HCT116 (cell line): ENCODE measurements around the gene TRPM4. TPM values are rescaled to one million over a fixed set of nuclear protein-coding genes. Genes with fewer than 3 reads are reported as not detected.
A peak's percentile ranks its signal among the peaks of the same experiment; 100 is the strongest.

ENCODE experiments used
- ATAC-seq: fragments of 200-7000 bp; cut with Tn5 transposase; 2 replicates; pipeline ENCODE4 v1.9.1; 2020; ENCODE audit warnings: mild to moderate bottlenecking, moderate library complexity
- BruUV-seq: library from RNA; stranded (reverse); fragments of 400-500 nt; replicated peaks from 2 replicates; lab custom pipeline; 2021; lab: Mats Ljungman, UMichigan
- CTCF ChIA-PET: fragments of 300-600 bp; sonication (Branson Sonifier 250); formaldehyde crosslinking; loops from one replicate; lab custom pipeline; 2021; ENCODE audit warnings: antibody characterized with exemption; lab: Charles Lee
- POLR2A ChIA-PET: fragments of 300-600, 350-600 bp; sonication (Branson Sonifier 250); formaldehyde crosslinking; loops from one replicate; lab custom pipeline; 2021; ENCODE audit warnings: antibody characterized with exemption; lab: Charles Lee
- RAD21 ChIA-PET, 2 experiments: fragments of 300-600 bp; sonication (Branson Sonifier 250); formaldehyde crosslinking; loops; one replicate each; lab custom pipeline; 2023; ENCODE audit warnings: low total read pairs in 2 of 2; ENCODE audit not compliant: uncharacterized antibody in 2 of 2, unreplicated experiment in 2 of 2, low non-redundant PET in 1 of 2; lab: Charles Lee
- DNase-seq: peaks from one replicate; pipeline ENCODE4 v3.0.0-alpha.2; 2010; ENCODE audit warnings: low read depth, low spot score
- H2AFZ ChIP-seq: fragments of 200-600 bp; shearing (Covaris generic), sonication (generic); 2 replicates; pipeline ENCODE4 v1.6.1; 2017; ENCODE audit warnings: low read depth, mixed run types, mixed read lengths, antibody characterized with exemption, low read length; ENCODE audit not compliant: poor library complexity, severe bottlenecking
- H3K27ac ChIP-seq: 2 replicates; pipeline ENCODE4 v1.5.1; 2012; ENCODE audit warnings: low read depth, low read length
- H3K27me3 ChIP-seq: fragments of 200-600 bp; sonication (generic); 2 replicates; pipeline ENCODE4 v1.6.1; 2016; ENCODE audit warnings: mixed run types, low read length, mixed read lengths; ENCODE audit not compliant: insufficient read depth
- H3K36me3 ChIP-seq, 2 experiments: fragments of 200-500 bp in 1 of 2; fragments of 200-600 bp in 1 of 2; sonication (Bioruptor generic) in 1 of 2; sonication (generic) in 1 of 2; 2 replicates each; pipeline versions ENCODE4 v1.5.1 to v1.6.1; 2014 to 2016; ENCODE audit warnings: low read length in 2 of 2, inconsistent platforms in 1 of 2, mixed read lengths in 1 of 2, mixed run types in 1 of 2; ENCODE audit not compliant: insufficient read depth in 2 of 2, control insufficient read depth in 1 of 2
- H3K4me1 ChIP-seq, 2 experiments: fragments of 200-600 bp in 1 of 2; sonication (generic) in 1 of 2; 2 replicates each; pipeline versions ENCODE4 v1.5.1 to v1.6.1; 2012 to 2017; ENCODE audit warnings: low read length in 2 of 2, inconsistent platforms in 1 of 2, mild to moderate bottlenecking in 1 of 2, mixed read lengths in 1 of 2, mixed run types in 1 of 2, moderate library complexity in 1 of 2; ENCODE audit not compliant: insufficient read depth in 2 of 2, control insufficient read depth in 1 of 2
- H3K4me2 ChIP-seq: fragments of 200-600 bp; sonication (generic); 2 replicates; pipeline ENCODE4 v1.6.1; 2017; ENCODE audit warnings: mixed run types, low read length, mixed read lengths
- H3K4me3 ChIP-seq, 2 experiments: fragments of 200-600 bp in 1 of 2; sonication (generic) in 1 of 2; replicated peaks in 1 of 2; 2 replicates each; pipeline ENCODE4 v1.5.1; 2011 to 2016; ENCODE audit warnings: low read length in 2 of 2, control low read depth in 1 of 2, low read depth in 1 of 2, mild to moderate bottlenecking in 1 of 2, mixed read lengths in 1 of 2, mixed run types in 1 of 2
- H3K79me2 ChIP-seq: fragments of 200-600 bp; sonication (generic); 2 replicates; pipeline ENCODE4 v1.6.1; 2017; ENCODE audit warnings: mild to moderate bottlenecking, mixed run types, low read length, moderate library complexity, mixed read lengths; ENCODE audit not compliant: insufficient read depth
- H3K9ac ChIP-seq: fragments of 200-600 bp; sonication (generic); 2 replicates; pipeline ENCODE4 v1.6.1; 2016; ENCODE audit warnings: low read length, mixed read lengths
- H3K9me2 ChIP-seq: fragments of 200-600 bp; sonication (generic), shearing (Covaris generic); 2 replicates; pipeline ENCODE4 v1.6.1; 2017; ENCODE audit warnings: mixed run types, mild to moderate bottlenecking, moderate library complexity; ENCODE audit not compliant: insufficient read depth
- H3K9me3 ChIP-seq, 2 experiments: fragments of 200-500 bp in 1 of 2; fragments of 200-600 bp in 1 of 2; sonication (Bioruptor generic) in 1 of 2; sonication (generic) in 1 of 2; 2 replicates each; pipeline ENCODE4 v1.6.1; 2014 to 2017; ENCODE audit warnings: low read length in 2 of 2, mixed read lengths in 2 of 2, inconsistent platforms in 1 of 2, low read depth in 1 of 2, mild to moderate bottlenecking in 1 of 2, mixed run types in 1 of 2, moderate library complexity in 1 of 2; ENCODE audit not compliant: control insufficient read depth in 1 of 2, insufficient read depth in 1 of 2
- H4K20me1 ChIP-seq: fragments of 200-600 bp; sonication (generic), shearing (Covaris generic); 2 replicates; pipeline ENCODE4 v1.6.1; 2017; ENCODE audit warnings: mixed run types, mild to moderate bottlenecking, moderate library complexity; ENCODE audit not compliant: insufficient read depth
- ATF3 ChIP-seq: IDR thresholded peaks from 2 replicates; pipeline ENCODE4 v1.6.1; 2012
- EGR1 ChIP-seq: IDR thresholded peaks from 2 replicates; pipeline ENCODE4 v1.6.1; 2012; ENCODE audit warnings: low read depth
- ELF1 ChIP-seq: IDR thresholded peaks from 2 replicates; pipeline ENCODE4 v1.6.1; 2012; ENCODE audit warnings: low read depth, borderline replicate concordance
- EZH2 ChIP-seq: fragments of 200-600 bp; sonication (generic); IDR thresholded peaks from 2 replicates; pipeline ENCODE4 v1.6.1; 2017; ENCODE audit warnings: antibody characterized with exemption, mixed run types
- EZH2phosphoT487 ChIP-seq: fragments of 200-600 bp; IDR thresholded peaks from 2 replicates; pipeline ENCODE4 v1.6.1; 2018; ENCODE audit warnings: antibody characterized with exemption, borderline replicate concordance
- JUND ChIP-seq: IDR thresholded peaks from 2 replicates; pipeline ENCODE4 v1.6.1; 2012
- MAX ChIP-seq: IDR thresholded peaks from 2 replicates; pipeline ENCODE4 v1.6.1; 2012
- POLR2A ChIP-seq: IDR thresholded peaks from 2 replicates; pipeline ENCODE4 v1.7.0; 2011; ENCODE audit warnings: borderline replicate concordance; ENCODE audit not compliant: insufficient read depth, insufficient read length; ENCODE audit errors: extremely low read depth
- POLR2AphosphoS5 ChIP-seq: IDR thresholded peaks from 2 replicates; pipeline ENCODE4 v1.6.1; 2011; ENCODE audit warnings: mild to moderate bottlenecking, low read depth, low read length, moderate library complexity
- RAD21 ChIP-seq: IDR thresholded peaks from 2 replicates; pipeline ENCODE4 v1.6.1; 2012; ENCODE audit warnings: low read depth, mild to moderate bottlenecking
- REST ChIP-seq: IDR thresholded peaks from 2 replicates; pipeline ENCODE4 v1.6.1; 2012; ENCODE audit warnings: low read depth
- SIN3A ChIP-seq: IDR thresholded peaks from 2 replicates; pipeline ENCODE4 v1.6.1; 2012; ENCODE audit warnings: low read depth
- SP1 ChIP-seq: IDR thresholded peaks from 2 replicates; pipeline ENCODE4 v1.6.1; 2012; ENCODE audit warnings: low read depth
- SRF ChIP-seq: IDR thresholded peaks from 2 replicates; pipeline ENCODE4 v1.6.1; 2012; ENCODE audit warnings: low read depth
- TCF7L2 ChIP-seq: IDR thresholded peaks from 2 replicates; pipeline ENCODE4 v1.7.0; 2011; ENCODE audit warnings: borderline replicate concordance, inconsistent platforms; ENCODE audit not compliant: insufficient read depth, insufficient read length; ENCODE audit errors: extremely low read depth
- YY1 ChIP-seq: IDR thresholded peaks from 2 replicates; pipeline ENCODE4 v1.6.1; 2011; ENCODE audit warnings: low read length, low read depth, moderate library complexity, mild to moderate bottlenecking; ENCODE audit not compliant: insufficient replicate concordance; ENCODE audit errors: extremely low read depth
- ZBTB33 ChIP-seq: IDR thresholded peaks from 2 replicates; pipeline ENCODE4 v1.6.1; 2011; ENCODE audit warnings: mild to moderate bottlenecking, low read length, moderate library complexity; ENCODE audit not compliant: insufficient replicate concordance; ENCODE audit errors: extremely low read depth
- ZFX ChIP-seq: fragments of 450-650 bp; IDR thresholded peaks from 2 replicates; pipeline ENCODE4 v1.6.1; 2017
- ZNF274 ChIP-seq: fragments of 200-500 bp; sonication (Bioruptor generic); IDR thresholded peaks from 2 replicates; pipeline ENCODE4 v1.6.1; 2014; ENCODE audit warnings: mild to moderate bottlenecking, low read depth, low read length, inconsistent platforms
- intact Hi-C: fragments of 100-400 bp; cut with micrococcal nuclease; formaldehyde crosslinking; loops from 2 replicates; pipeline ENCODE4 v1.10.0; 2022
- total RNA-seq: library from RNA; stranded (reverse); gene quantifications from one replicate; pipeline ENCODE4 v1.2.1, GENCODE V29; 2021; ENCODE audit not compliant: unreplicated experiment

Gene TRPM4
- total RNA-seq, 1 experiment from 2014 or later: 44.2 TPM

GRCh38 chr19:49135686-49136085 is 21.9 kb upstream of the TRPM4 start:
- RAD21 ChIA-PET: no interaction called here
- peaks cover 4 to 16% of the 10 kb centered on the region in 2 experiments for H3K4me1 ChIP-seq
- ATAC-seq (no peak), DNase-seq (no peak)
- POLR2A ChIA-PET: interaction anchor here (1.2 kb wide), 1 partner anchor 8 kb away, joined by 5 read pairs; no protein-coding TSS in a partner anchor
- H3K36me3 ChIP-seq: peaks cover 0 to 9% of the 10 kb centered on the region in 2 experiments; a peak in 1 of 4 replicates
- intact Hi-C loops: no loop called here
- no peak overlapping the region for H3K4me3 ChIP-seq
- no TSS peak for BruUV-seq
- TF ChIP-seq POLR2A: no peak
- TF ChIP-seq TCF7L2: no peak
- no peak for TF ChIP-seq SIN3A
- no peak for TF ChIP-seq RAD21
- no peak for TF ChIP-seq EZH2phosphoT487
- no peak for TF ChIP-seq JUND
- no peak for TF ChIP-seq SRF
- no peak for TF ChIP-seq ELF1
- no peak for TF ChIP-seq ZNF274
- no peak for TF ChIP-seq ZFX
- TF ChIP-seq SP1: no peak
- no peak for TF ChIP-seq EZH2
- no peak for TF ChIP-seq ZBTB33
- no peak for TF ChIP-seq REST
- no peak for TF ChIP-seq ATF3
- no peak for TF ChIP-seq POLR2AphosphoS5
- TF ChIP-seq EGR1: no peak
- no peak for TF ChIP-seq MAX
- TF ChIP-seq YY1: no peak
- TF ChIP-seq, all 23 proteins: peak for 0
- Histone ChIP-seq H3K9me2 (no peaks in the 10 kb centered on the region), H3K79me2 (no peaks in the 10 kb centered on the region), H4K20me1 (no peaks in the 10 kb centered on the region), H3K27me3 (no peaks in the 10 kb centered on the region), H2AFZ (no peak overlapping the region), H3K9ac (no peak overlapping the region), H3K4me2 (peak overlapping the region; percentile 33), H3K9me3 (no peaks in the 10 kb centered on the region), H3K27ac (peak overlapping the region; percentile 68)
- CTCF ChIA-PET: interaction anchor here (0.6 to 3.3 kb wide), 3 partner anchors 10 to 63 kb away, joined by 3 to 19 read pairs (median 5); no protein-coding TSS in a partner anchor
